Endothelial cell of umbilical vein (primary cell): ENCODE data around the gene OR1S2.

Experiments
- FOS ChIP-seq: IDR thresholded peaks from 2 replicates; pipeline ENCODE4 v1.6.1; 2011; ENCODE audit warnings: mild to moderate bottlenecking, low read length, moderate library complexity, borderline replicate concordance; ENCODE audit not compliant: insufficient read depth
- JUN ChIP-seq: IDR thresholded peaks from 2 replicates; pipeline ENCODE4 v1.6.1; 2011; ENCODE audit warnings: borderline replicate concordance, low read depth; ENCODE audit not compliant: insufficient read length, insufficient read depth
- POLR2A ChIP-seq: IDR thresholded peaks from 2 replicates; pipeline ENCODE4 v1.6.1; 2012; ENCODE audit warnings: low read depth, mild to moderate bottlenecking, control low read depth, low read length

DNA sequence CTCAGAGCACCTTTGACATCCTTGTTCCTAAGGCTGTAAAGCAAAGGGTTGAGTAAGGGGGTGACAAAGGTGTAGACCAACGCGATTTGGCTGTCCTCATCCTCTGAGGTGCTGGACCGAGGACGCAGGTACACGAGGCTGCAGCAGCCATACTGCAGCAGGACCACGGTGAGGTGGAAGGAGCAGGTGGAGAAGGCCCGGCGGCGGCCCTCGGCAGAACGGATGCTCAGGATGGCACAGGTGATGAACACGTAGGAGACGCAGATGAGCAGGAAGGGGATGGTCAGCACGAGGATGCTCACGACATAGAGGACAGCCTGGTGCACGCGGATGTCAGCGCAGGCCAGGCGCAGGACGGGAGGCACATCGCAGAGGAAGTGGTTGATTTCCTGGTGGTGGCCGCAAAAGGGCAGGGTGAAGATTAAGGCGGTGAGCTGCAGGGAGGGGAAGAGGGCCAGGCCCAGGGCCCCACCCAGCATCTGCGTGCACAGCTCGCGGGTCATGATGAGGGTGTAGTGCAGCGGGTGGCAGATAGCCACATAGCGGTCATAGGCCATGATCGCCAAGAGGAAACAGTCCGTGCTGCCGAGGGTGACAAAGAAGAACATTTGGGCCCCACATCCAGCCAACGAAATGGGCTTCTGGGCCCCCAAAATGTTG, 24.1 kb upstream of the OR1S2 start:
- no peak for TF ChIP-seq FOS
- TF ChIP-seq POLR2A = no peak
- no peak for TF ChIP-seq JUN
